ENCODE data around the gene DENND4A. TPM values are rescaled to one million over a fixed set of nuclear protein-coding genes. Genes with fewer than 3 reads are reported as not detected.
A peak's percentile ranks its signal among the peaks of the same experiment; 100 is the strongest.

DENND4A gene
- total RNA-seq: 50.8 and 59.0 TPM in 2 replicates

DNA sequence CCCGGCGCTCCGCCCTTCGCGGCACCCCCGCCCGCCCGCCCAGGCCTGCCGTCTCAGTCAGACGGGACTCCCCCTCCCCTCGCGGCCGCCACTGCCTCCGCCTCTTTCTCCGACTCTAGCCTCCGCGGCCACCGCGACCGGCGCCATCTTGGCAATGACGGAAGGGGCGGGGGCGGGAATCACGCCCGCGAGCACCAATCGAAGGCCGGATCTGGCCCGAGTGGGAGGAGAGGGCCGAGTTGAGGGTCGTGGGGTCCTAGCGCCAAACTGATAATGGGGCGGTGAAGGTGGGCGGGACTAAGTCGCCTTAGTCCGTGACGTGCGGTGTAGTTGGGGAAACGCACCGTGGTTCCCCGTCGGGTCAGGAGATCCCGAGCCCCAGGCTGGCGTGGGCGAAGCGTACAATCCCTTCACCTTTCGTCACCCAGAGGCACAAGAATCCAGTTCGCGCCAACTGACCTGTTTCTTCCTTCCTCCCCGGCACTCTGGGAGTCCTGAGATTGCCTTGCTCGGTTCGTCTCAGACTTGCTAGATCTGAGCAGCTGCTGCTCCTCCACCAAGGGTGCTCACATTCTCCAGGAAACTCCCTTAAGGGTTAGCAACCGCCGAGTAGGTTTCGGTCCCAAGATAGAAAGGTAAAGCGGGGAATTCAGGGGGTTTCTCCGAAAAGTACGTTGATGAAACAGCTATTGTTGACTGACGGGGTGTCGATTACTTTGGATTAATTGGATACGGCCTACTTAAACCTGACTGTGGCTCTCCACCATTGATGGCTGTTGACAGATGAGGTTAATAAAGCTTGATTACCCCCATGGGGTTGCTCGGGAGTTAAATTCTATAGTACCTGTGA is at the start of gene DENND4A:
Gene DENND4A (minus strand): TSS at position 156 of the 850 bp plus-strand sequence. CDS start 35,843 bp downstream, outside the sequence.
- H3K27me3 Mint-ChIP-seq (ENCODE audit: insufficient read depth): no peaks in the 10 kb centered on the region
- H3K4me1 Mint-ChIP-seq (ENCODE audit: low read depth): peaks cover 70% of the 10 kb centered on the region
- H3K36me3 Mint-ChIP-seq (ENCODE audit: low read depth): peaks cover 4% of the 10 kb centered on the region
- DNase-seq (ENCODE audit: low spot score): peak; percentile 99
- peak within 1 kb of the TSS; percentile 99 for H3K27ac Mint-ChIP-seq
- peak within 1 kb of the TSS; percentile 91 for H3K4me3 Mint-ChIP-seq
- intact Hi-C loops (cut with micrococcal nuclease): loop anchor here (1.0 to 10.0 kb wide), 12 partner anchors 13 to 898 kb away; partner anchors contain the start of genes MAP2K1, RAB11A, RNU5A-1 and TIPIN
- H3K9me3 Mint-ChIP-seq: no peaks in the 10 kb centered on the region

DNA sequence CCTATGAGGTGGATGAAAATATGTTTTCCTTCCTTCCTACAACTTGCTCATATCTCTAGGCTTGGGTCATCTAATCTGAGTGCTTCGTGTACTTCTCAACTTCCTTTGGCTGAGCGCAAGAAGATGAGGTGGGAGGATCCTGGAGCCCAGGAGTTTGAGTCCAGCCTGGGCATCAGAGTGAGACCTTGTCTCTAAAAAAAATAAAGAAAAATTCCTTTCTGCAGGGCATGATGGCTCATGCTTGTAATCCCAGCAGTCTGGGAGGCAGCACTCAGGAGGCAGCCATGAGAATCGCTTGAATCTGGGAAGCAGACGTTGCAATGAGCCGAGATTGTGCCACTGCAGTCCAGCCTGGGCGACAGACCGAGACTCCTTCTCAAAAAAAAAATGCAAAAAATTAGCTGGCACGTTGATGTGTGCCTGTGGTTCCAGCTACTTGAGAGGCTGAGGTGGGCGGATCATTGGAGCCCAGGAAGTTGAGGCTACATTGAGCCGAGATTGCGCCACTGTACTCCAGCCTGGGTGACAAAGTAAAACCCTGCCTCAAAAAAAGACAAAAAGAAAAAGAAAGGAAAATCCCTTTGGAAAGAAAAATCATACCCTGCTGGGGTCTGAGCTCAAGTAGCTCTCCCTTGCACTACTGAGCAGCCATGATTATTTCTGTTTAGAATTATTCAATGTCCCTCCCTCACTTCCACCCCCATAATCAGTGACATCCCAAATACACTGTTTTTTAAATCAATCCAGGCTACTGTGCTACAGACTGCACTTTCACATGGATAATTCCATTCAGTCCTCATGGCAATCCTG is 49.2 kb upstream of the DENND4A start:
- Mint-ChIP-seq H3K4me3 (no peak overlapping the region), H3K27me3 (ENCODE audit: insufficient read depth) (peaks cover 4% of the 10 kb centered on the region), H3K27ac (no peak overlapping the region), H3K4me1 (ENCODE audit: low read depth) (no peaks in the 10 kb centered on the region), H3K36me3 (ENCODE audit: low read depth) (no peaks in the 10 kb centered on the region), H3K9me3 (no peaks in the 10 kb centered on the region)
- intact Hi-C loops (cut with micrococcal nuclease): no loop called here
- DNase-seq (ENCODE audit: low spot score): no peak

DNA sequence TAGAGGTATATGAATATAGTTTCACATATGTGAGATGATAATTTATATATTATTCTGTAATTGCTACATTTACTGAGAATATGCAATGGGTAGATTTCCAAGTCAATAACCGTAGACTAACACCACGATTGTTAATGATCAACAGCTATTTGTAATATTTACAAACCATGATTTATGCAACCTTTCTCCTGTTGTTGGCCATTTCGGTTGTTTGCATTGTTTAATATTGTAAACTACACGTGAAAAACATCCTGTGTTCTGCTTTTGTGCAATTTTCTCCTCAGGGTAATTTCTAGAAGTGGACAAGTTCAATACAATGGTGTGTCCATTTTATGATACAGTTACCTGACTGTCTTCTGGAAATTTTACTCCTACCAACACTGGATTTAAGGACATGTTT is 47.9 kb upstream of the DENND4A start:
- H3K27ac Mint-ChIP-seq: no peak overlapping the region
- peaks cover 4% of the 10 kb centered on the region for H3K27me3 Mint-ChIP-seq (ENCODE audit: insufficient read depth)
- intact Hi-C loops (cut with micrococcal nuclease): no loop called here
- no peak overlapping the region for H3K4me3 Mint-ChIP-seq
- no peaks in the 10 kb centered on the region for H3K36me3 Mint-ChIP-seq (ENCODE audit: low read depth)
- H3K9me3 Mint-ChIP-seq: no peaks in the 10 kb centered on the region
- DNase-seq (ENCODE audit: low spot score): no peak
- H3K4me1 Mint-ChIP-seq (ENCODE audit: low read depth): no peaks in the 10 kb centered on the region

DNA sequence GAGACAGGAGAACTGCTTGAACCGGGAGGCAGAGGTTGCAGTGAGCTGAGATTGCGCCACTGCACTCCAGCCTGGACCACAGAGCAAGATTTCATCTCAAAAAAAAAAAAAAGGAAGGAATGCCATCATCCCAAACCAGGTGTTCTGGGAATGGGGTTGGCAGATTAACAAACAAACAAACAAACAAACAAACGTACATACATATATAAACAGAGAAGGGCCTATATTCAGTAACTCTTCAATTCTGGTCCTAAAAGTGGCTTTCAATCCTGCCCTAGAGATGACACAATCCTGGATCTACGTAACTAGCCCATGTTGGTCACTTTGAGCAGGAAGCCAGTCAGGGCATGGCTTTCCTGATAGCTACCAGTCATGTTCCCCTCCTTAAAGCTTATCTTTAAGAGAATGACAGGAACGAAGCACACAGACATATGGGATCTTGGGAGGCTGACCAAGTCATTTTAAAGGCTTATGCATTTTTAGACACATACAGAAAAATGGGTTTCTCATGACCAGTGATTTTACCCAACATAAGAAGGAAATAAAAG is 47.3 kb upstream of the DENND4A start:
- H3K27ac Mint-ChIP-seq: no peak overlapping the region
- H3K4me1 Mint-ChIP-seq (ENCODE audit: low read depth): no peaks in the 10 kb centered on the region
- no peak overlapping the region for H3K4me3 Mint-ChIP-seq
- no peaks in the 10 kb centered on the region for H3K36me3 Mint-ChIP-seq (ENCODE audit: low read depth)
- intact Hi-C loops (cut with micrococcal nuclease): no loop called here
- no peak for DNase-seq (ENCODE audit: low spot score)
- no peaks in the 10 kb centered on the region for H3K9me3 Mint-ChIP-seq
- peaks cover 4% of the 10 kb centered on the region for H3K27me3 Mint-ChIP-seq (ENCODE audit: insufficient read depth)

DNA sequence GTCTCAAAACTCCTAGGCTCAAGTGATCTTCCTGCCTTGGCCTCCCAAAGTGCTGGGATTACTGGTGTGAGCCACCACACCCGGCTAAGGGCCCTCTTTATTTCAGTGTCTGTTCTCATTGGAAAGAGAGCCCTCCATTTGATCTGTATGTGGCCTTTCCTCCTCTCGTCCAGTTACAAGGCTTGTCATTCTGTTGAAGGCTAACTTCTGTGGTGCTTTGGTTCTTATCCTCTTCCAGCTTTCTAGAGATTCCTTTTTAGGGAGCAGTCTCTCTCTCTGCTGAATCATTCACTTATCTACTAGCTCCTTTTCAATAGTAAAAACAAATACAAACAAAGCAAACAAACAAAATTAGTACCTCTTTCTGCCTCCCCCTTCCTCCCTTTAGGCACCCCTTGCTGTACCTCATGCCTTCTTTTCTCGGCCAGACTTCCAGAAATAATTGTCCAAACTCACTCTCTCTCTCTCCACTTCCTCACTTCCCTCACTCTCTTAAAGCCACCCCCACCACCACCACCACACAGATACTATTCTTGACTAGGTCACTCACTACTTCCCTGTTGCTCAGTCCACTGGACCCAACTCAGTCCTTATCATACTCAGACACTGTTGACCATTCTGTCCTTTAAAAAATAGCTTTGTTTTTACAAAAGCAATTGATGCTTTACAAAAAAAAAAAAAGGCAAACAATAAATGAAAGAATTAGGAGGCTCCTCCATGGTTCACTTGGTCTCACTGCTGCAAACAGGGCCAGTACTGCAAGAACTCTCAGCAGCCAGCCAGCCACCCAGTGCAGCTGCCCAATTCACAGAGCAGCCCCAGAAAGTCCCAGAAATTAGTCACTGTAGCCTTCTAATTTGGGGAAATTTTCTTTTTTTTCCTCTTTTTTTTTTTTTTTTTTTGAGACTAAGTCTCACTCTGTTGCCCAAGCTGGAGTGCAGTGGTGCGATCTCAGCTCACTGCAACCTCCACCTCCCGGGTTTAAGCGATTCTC is 45.5 kb upstream of the DENND4A start:
- peaks cover 17% of the 10 kb centered on the region for H3K4me1 Mint-ChIP-seq (ENCODE audit: low read depth)
- H3K36me3 Mint-ChIP-seq (ENCODE audit: low read depth): no peaks in the 10 kb centered on the region
- H3K9me3 Mint-ChIP-seq: no peaks in the 10 kb centered on the region
- no peak overlapping the region for H3K4me3 Mint-ChIP-seq
- intact Hi-C loops (cut with micrococcal nuclease): no loop called here
- peaks cover 4% of the 10 kb centered on the region for H3K27me3 Mint-ChIP-seq (ENCODE audit: insufficient read depth)
- DNase-seq (ENCODE audit: low spot score): no peak
- peak overlapping the region; percentile 3 for H3K27ac Mint-ChIP-seq

DNA sequence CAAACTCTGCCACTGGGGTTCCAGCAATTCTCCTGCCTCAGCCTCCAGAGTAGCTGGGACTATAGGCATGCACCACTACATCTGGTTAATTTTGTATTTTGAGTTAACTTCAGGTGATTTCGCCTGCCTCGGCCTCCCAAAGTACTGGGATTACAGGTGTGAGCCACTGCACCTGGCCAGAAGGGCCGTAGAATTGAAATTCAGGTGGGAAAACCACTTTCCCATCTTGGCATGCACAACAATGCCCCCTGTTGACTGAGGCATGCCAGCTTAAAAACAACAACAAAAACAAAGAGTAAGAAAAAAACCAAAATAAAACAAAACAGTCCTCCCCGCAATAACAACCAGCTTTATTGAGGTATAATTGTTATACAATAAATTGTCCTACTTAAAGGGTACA is 44.6 kb upstream of the DENND4A start:
- peaks cover 25% of the 10 kb centered on the region for H3K4me1 Mint-ChIP-seq (ENCODE audit: low read depth)

DNA sequence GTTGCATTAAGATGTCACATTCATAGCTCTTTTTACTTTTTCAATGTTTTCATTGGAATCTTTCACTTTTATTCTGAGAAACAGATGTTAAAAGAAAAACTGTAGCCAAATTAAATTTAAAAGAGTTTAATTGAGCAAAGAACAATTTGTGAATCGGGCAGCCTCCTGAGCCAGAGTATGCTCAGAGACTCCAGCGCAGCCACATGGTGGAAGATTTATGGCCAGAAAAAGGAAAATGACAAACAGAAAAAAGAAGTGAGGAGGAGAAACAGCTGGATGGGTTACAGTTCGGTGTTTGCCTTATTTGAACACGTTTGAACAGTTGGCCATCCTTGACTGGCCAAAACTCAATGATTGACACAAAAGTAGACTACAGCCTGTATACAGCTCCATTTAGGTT is 43.4 kb upstream of the DENND4A start:
- intact Hi-C loops (cut with micrococcal nuclease): no loop called here
- Mint-ChIP-seq H3K27me3 (ENCODE audit: insufficient read depth) (no peaks in the 10 kb centered on the region), H3K36me3 (ENCODE audit: low read depth) (no peaks in the 10 kb centered on the region), H3K9me3 (no peaks in the 10 kb centered on the region), H3K4me3 (no peak overlapping the region), H3K27ac (no peak overlapping the region), H3K4me1 (ENCODE audit: low read depth) (peaks cover 31% of the 10 kb centered on the region)
- no peak for DNase-seq (ENCODE audit: low spot score)

More for the DNA sequence above, 44.6 kb upstream of the DENND4A start:
- no peak overlapping the region for H3K27ac Mint-ChIP-seq
- no peak overlapping the region for H3K4me3 Mint-ChIP-seq
- intact Hi-C loops (cut with micrococcal nuclease): no loop called here
- no peaks in the 10 kb centered on the region for H3K9me3 Mint-ChIP-seq
- H3K27me3 Mint-ChIP-seq (ENCODE audit: insufficient read depth): peaks cover 2% of the 10 kb centered on the region
- no peaks in the 10 kb centered on the region for H3K36me3 Mint-ChIP-seq (ENCODE audit: low read depth)
- DNase-seq (ENCODE audit: low spot score): no peak

DNA sequence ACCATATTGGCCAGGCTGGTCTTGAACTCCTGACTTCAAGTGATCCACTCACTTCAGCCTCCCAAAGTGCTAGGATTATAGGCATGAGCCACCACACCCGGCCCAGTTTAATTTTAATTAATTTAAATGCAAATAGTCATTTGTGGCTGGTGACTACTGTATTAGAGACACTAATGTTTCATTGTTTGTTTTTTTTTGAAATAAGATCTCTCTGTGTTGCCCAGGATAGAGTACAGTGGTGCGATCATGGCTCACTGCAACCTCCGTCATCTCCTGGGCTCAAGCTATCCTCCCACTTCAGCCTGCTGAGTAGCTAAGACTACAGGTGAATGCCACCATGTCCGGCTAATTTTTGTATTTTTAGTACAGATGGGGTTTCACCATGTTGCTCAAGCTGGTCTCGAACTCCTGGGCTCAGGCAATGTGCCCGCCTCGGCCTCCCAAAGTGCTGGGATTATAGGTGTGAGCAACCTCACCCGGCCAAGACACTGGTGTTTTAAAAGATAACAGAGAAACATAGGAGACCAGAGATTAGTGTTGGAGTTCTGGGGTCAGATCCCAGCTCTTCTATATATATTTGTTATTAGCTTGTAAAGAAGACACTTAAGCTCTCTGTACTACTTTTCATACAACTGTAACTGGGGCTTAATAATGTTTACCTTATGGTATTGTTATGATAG is 42.6 kb upstream of the DENND4A start:
- intact Hi-C loops (cut with micrococcal nuclease): no loop called here
- Mint-ChIP-seq H3K36me3 (ENCODE audit: low read depth) (no peaks in the 10 kb centered on the region), H3K27ac (no peak overlapping the region), H3K4me3 (no peak overlapping the region), H3K27me3 (ENCODE audit: insufficient read depth) (no peaks in the 10 kb centered on the region), H3K4me1 (ENCODE audit: low read depth) (peaks cover 34% of the 10 kb centered on the region), H3K9me3 (no peaks in the 10 kb centered on the region)
- DNase-seq (ENCODE audit: low spot score): no peak

DNA sequence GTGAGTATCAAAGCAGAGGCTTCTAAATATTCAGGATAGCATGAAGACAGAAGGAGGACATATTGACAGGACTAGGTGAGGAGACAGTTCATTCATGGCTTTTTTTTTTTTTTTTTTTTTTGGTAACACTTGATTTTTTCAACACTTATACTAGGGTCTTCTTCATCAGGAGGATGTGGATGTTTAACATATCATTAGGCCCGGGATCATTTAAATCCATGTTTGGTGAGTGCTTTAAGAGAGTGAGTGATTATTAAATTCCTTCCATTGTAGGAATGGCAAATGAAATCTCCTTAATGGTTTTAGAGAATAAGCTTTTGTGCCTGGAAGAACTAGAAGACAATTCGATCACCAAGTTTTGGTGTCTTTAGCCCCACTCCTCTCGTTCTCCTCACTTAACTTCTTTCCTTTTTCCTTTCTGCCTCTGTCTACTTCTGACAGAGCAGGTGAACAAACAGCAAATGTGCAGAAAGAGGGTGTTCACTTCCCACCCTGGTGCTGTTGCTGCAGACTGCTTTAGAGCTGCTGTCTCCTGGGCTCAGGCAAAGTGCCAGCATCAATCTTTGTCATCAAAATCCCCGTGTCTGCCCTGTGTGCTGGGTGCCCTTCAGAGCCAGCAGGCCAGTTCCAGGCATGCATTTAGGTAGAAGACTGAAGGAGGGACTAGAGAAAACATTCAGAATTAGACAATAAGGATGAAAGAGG is 41.6 kb upstream of the DENND4A start:
- no peaks in the 10 kb centered on the region for H3K27me3 Mint-ChIP-seq (ENCODE audit: insufficient read depth)
- no peak for DNase-seq (ENCODE audit: low spot score)
- peak overlapping the region; percentile 38 for H3K4me3 Mint-ChIP-seq
- no peaks in the 10 kb centered on the region for H3K36me3 Mint-ChIP-seq (ENCODE audit: low read depth)
- peaks cover 45% of the 10 kb centered on the region for H3K4me1 Mint-ChIP-seq (ENCODE audit: low read depth)
- intact Hi-C loops (cut with micrococcal nuclease): loop anchor here (1.0 to 2.0 kb wide), 2 partner anchors 23 to 41 kb away; partner anchors contain the start of gene DENND4A
- no peaks in the 10 kb centered on the region for H3K9me3 Mint-ChIP-seq
- H3K27ac Mint-ChIP-seq: peak overlapping the region; percentile 96

DNA sequence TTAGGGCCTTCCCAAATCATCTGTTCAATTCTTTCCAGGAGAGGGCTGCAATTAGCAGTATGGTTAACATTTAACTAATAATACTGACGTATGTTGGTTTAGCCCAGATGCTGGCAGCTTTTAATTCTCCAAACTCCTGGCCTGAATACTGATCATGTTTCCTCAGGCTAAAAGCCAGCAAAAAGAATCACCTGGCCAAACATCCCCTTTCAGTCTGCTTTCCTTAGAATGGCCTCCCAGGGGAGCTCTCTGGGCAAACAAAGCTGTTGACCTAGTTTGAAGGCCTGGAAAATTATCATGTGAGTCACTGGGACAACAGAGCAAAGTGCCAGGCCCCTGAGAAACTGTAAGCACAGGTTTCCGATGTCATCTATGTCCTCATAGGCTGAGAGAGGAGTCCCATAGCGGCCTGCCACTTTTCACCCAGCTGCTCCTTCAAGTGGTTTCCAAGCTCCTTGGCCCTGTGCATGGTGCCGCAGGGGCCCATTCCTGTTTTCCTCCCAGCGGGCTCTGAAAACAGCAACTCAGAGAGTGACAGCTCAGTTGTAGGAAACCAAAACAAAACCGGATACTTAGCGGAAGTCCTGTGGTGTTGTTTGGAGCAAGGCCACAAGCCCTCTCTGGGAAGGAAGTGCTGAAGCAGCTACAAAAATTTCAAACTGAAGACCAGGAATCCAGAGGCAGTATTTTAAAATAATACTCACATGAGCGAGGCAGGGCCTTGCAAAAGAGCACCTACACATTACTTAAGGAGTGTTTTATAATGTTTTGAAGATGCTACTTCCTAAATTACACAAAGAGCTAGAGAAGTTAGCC is 40.7 kb upstream of the DENND4A start:
- Mint-ChIP-seq H3K4me1 (ENCODE audit: low read depth) (peaks cover 54% of the 10 kb centered on the region), H3K27ac (peak overlapping the region; percentile 96), H3K9me3 (no peaks in the 10 kb centered on the region), H3K4me3 (peak overlapping the region; percentile 77), H3K36me3 (ENCODE audit: low read depth) (no peaks in the 10 kb centered on the region), H3K27me3 (ENCODE audit: insufficient read depth) (no peaks in the 10 kb centered on the region)
- intact Hi-C loops (cut with micrococcal nuclease): loop anchor here (1.0 to 2.0 kb wide), 2 partner anchors 24 to 40 kb away; partner anchors contain the start of gene DENND4A
- peak; percentile 50 for DNase-seq (ENCODE audit: low spot score)

All from activated T-helper 1 cell treated with anti-CD3 and anti-CD28 coated beads, Interleukin-12 subunit alpha, Interleukin-12 subunit beta, Interleukin-2, Interleukin-4 antibody, amounts not matched to agents 30 ng/mL and 10 ng/mL and 1 ng/mL, durations not matched to agents 14 hours and 24 hours and 36 hours (primary cell).